Body of pancreas (tissue), 4 donors: ENCODE data around the gene PSPN.

Experiments used
- CTCF ChIP-seq, 7 experiments: fragments of 450-650 bp in 4 of 7; fragments of 200-600 bp in 3 of 7; sonication (generic) in 3 of 7; IDR thresholded peaks; one replicate each; pipeline ENCODE4 v1.5.1; 2016 to 2019; ENCODE audit warnings: antibody characterized with exemption in 7 of 7
- POLR2A ChIP-seq, 3 donors: fragments of 450-650 bp; IDR thresholded peaks; one replicate each; pipeline ENCODE4 v1.6.1; 2016; ENCODE audit warnings: antibody characterized with exemption in 3 of 3, mild to moderate bottlenecking in 2 of 3

GRCh38 chr19:6325614-6326013 lies 50.1 kb downstream of the PSPN start:
- no peak for TF ChIP-seq CTCF (IDR thresholded peaks at IDR 0.05)
- TF ChIP-seq POLR2A (IDR thresholded peaks at IDR 0.05) = no peak
